ENCODE results near the gene DAPK1.
A peak's percentile ranks its signal among the peaks of the same experiment; 100 is the strongest.

Gene DAPK1

DNA sequence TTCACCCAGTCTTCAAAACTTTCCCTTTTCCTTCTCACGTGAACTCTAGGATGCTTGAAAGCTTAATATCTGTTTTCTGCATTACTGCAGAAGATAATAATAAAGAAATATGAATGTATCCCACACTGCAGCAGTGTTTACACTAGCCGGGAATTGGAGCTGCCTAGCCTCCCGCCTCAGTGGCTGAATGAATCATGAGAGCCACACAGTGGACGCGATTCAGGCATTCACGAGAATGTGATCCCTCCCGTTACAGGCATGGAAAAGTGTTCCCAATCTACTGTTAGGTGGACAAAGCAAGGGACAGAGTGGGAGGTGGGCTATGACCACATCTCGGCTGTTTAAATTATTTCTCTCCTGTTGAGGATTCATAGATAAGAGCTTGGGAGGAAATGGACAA, 158.8 kb downstream of the DAPK1 start:
- H3K4ac ChIP-seq (ENCODE audit: low read depth, low read length), result no peak overlapping the region
- H3K27me3 ChIP-seq (ENCODE audit: insufficient read depth, low read length), result no peaks in the 10 kb centered on the region
- H4K91ac ChIP-seq (ENCODE audit: low read depth, low read length), result no peak overlapping the region
- H3K4me2 ChIP-seq (ENCODE audit: low read length), result no peak overlapping the region
- H3K9me3 ChIP-seq (ENCODE audit: insufficient read depth, low read depth, low read length), result peaks cover under 1% of the 10 kb centered on the region
- H2BK5ac ChIP-seq (ENCODE audit: low read depth, low read length, poor library complexity), result no peak overlapping the region
- H4K8ac ChIP-seq (ENCODE audit: low read depth, low read length), result no peak overlapping the region
- DNase-seq, result no peak
- no peak overlapping the region for H3K27ac ChIP-seq (ENCODE audit: low read depth, low read length)
- H2BK12ac ChIP-seq (ENCODE audit: low read length), result no peak overlapping the region
- H3K9ac ChIP-seq (ENCODE audit: low read length), result no peak overlapping the region
- H3K36me3 ChIP-seq (ENCODE audit: control insufficient read depth in 1 of 2, insufficient read depth in 2 of 2, low read length in 2 of 2), result peaks cover 22 to 28% of the 10 kb centered on the region in 2 experiments
- H3K14ac ChIP-seq (ENCODE audit: low read length), result no peak overlapping the region
- H3K4me1 ChIP-seq (ENCODE audit: control insufficient read depth in 1 of 2, insufficient read depth in 2 of 2, low read length in 2 of 2), result peaks cover 5 to 9% of the 10 kb centered on the region in 2 experiments
- no peak overlapping the region for H3K23ac ChIP-seq (ENCODE audit: low read length)
- no peak overlapping the region for H2BK120ac ChIP-seq (ENCODE audit: insufficient read depth, low read length, poor library complexity)
- no peaks in the 10 kb centered on the region for H3K79me1 ChIP-seq (ENCODE audit: low read length)
- H4K12ac ChIP-seq (ENCODE audit: low read depth, low read length), result no peak overlapping the region
- H2AK5ac ChIP-seq (ENCODE audit: low read length), result no peak overlapping the region
- no CpG with 5 or more reads among the region's 8 CpGs for WGBS (ENCODE audit: extremely low coverage, insufficient coverage, insufficient read length)
- H3K18ac ChIP-seq (ENCODE audit: low read length), result no peak overlapping the region
- no peak overlapping the region for H2AFZ ChIP-seq (ENCODE audit: insufficient read depth, low read length, poor library complexity)
- H3K4me3 ChIP-seq (ENCODE audit: low read depth, low read length), result no peak overlapping the region
- no peaks in the 10 kb centered on the region for H3K79me2 ChIP-seq (ENCODE audit: control insufficient read depth, insufficient read depth, low read length, poor library complexity)

DNA sequence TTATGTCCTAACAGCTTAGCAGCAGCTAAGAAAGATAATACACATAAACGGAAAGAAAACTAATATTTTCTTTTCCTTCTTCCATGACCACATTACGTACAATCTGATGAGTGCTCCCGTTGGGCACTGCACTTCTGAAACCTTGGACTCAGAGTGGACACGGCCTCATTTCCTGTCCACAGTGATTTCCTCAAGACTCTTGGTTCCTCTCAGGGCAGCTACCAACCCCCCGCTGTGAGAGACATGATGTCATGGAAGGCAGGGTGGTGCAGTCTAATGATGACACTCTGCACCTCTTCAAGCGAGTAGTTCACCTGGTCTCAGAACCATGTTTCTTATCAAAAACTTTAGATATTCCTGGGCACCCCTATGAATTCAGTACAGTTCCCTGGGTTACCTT, 159.5 kb downstream of the DAPK1 start:
- H3K27me3 ChIP-seq (ENCODE audit: insufficient read depth, low read length), result no peaks in the 10 kb centered on the region
- H3K23ac ChIP-seq (ENCODE audit: low read length), result no peak overlapping the region
- no peak overlapping the region for H3K4me2 ChIP-seq (ENCODE audit: low read length)
- H4K12ac ChIP-seq (ENCODE audit: low read depth, low read length), result no peak overlapping the region
- peaks cover 5 to 9% of the 10 kb centered on the region in 2 experiments for H3K4me1 ChIP-seq (ENCODE audit: control insufficient read depth in 1 of 2, insufficient read depth in 2 of 2, low read length in 2 of 2)
- no peaks in the 10 kb centered on the region for H3K9me3 ChIP-seq (ENCODE audit: insufficient read depth, low read depth, low read length)
- H4K8ac ChIP-seq (ENCODE audit: low read depth, low read length), result no peak overlapping the region
- no peak overlapping the region for H2AK5ac ChIP-seq (ENCODE audit: low read length)
- H4K91ac ChIP-seq (ENCODE audit: low read depth, low read length), result no peak overlapping the region
- peaks cover 20 to 25% of the 10 kb centered on the region in 2 experiments for H3K36me3 ChIP-seq (ENCODE audit: control insufficient read depth in 1 of 2, insufficient read depth in 2 of 2, low read length in 2 of 2)
- H3K14ac ChIP-seq (ENCODE audit: low read length), result no peak overlapping the region
- H3K4me3 ChIP-seq (ENCODE audit: low read depth, low read length), result no peak overlapping the region
- H3K27ac ChIP-seq (ENCODE audit: low read depth, low read length), result no peak overlapping the region
- no peak overlapping the region for H2BK120ac ChIP-seq (ENCODE audit: insufficient read depth, low read length, poor library complexity)
- no peak overlapping the region for H2AFZ ChIP-seq (ENCODE audit: insufficient read depth, low read length, poor library complexity)
- H3K79me1 ChIP-seq (ENCODE audit: low read length), result no peaks in the 10 kb centered on the region
- no peak overlapping the region for H2BK5ac ChIP-seq (ENCODE audit: low read depth, low read length, poor library complexity)
- WGBS (ENCODE audit: extremely low coverage, insufficient coverage, insufficient read length), result no CpG with 5 or more reads among the region's 6 CpGs
- no peak for DNase-seq
- H3K9ac ChIP-seq (ENCODE audit: low read length), result no peak overlapping the region
- H2BK12ac ChIP-seq (ENCODE audit: low read length), result no peak overlapping the region
- no peak overlapping the region for H3K18ac ChIP-seq (ENCODE audit: low read length)
- H3K4ac ChIP-seq (ENCODE audit: low read depth, low read length), result no peak overlapping the region
- H3K79me2 ChIP-seq (ENCODE audit: control insufficient read depth, insufficient read depth, low read length, poor library complexity), result no peaks in the 10 kb centered on the region

DNA sequence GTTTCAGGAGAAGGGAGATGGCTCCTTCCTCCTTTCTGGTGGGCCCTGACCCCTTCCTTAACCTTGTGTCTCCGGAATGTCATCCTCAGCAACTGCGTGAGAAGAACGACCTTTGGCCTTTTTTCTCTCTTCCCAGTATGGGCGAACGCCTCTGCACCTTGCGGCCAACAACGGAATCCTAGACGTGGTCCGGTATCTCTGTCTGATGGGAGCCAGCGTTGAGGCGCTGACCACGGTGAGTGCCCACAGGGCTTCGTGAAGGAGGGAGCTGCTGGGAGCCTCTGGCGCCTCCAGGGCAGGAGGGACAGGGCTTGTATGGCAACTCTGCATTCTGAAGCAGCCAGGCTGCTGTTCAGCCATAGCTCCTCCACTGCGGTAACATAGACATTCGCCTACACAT, 160.2 kb downstream of the DAPK1 start:
- no peak for DNase-seq
- Histone ChIP-seq H3K14ac (ENCODE audit: low read length) (no peak overlapping the region), H3K27me3 (ENCODE audit: insufficient read depth, low read length) (no peaks in the 10 kb centered on the region), H3K27ac (ENCODE audit: low read depth, low read length) (no peak overlapping the region), H3K9ac (ENCODE audit: low read length) (no peak overlapping the region), H2BK12ac (ENCODE audit: low read length) (no peak overlapping the region), H3K36me3 (ENCODE audit: control insufficient read depth in 1 of 2, insufficient read depth in 2 of 2, low read length in 2 of 2) (peaks cover 20 to 25% of the 10 kb centered on the region in 2 experiments), H3K4me3 (ENCODE audit: low read depth, low read length) (no peak overlapping the region), H4K8ac (ENCODE audit: low read depth, low read length) (no peak overlapping the region), H3K4ac (ENCODE audit: low read depth, low read length) (no peak overlapping the region), H3K79me2 (ENCODE audit: control insufficient read depth, insufficient read depth, low read length, poor library complexity) (no peaks in the 10 kb centered on the region), H3K4me2 (ENCODE audit: low read length) (no peak overlapping the region), H2AFZ (ENCODE audit: insufficient read depth, low read length, poor library complexity) (no peak overlapping the region), H3K18ac (ENCODE audit: low read length) (no peak overlapping the region), H2BK120ac (ENCODE audit: insufficient read depth, low read length, poor library complexity) (no peak overlapping the region), H2AK5ac (ENCODE audit: low read length) (no peak overlapping the region), H3K23ac (ENCODE audit: low read length) (no peak overlapping the region), H3K9me3 (ENCODE audit: insufficient read depth, low read depth, low read length) (no peaks in the 10 kb centered on the region), H4K91ac (ENCODE audit: low read depth, low read length) (no peak overlapping the region), H4K12ac (ENCODE audit: low read depth, low read length) (no peak overlapping the region), H3K79me1 (ENCODE audit: low read length) (no peaks in the 10 kb centered on the region), H2BK5ac (ENCODE audit: low read depth, low read length, poor library complexity) (no peak overlapping the region), H3K4me1 (ENCODE audit: control insufficient read depth in 1 of 2, insufficient read depth in 2 of 2, low read length in 2 of 2) (peaks cover 5 to 9% of the 10 kb centered on the region in 2 experiments)
- no CpG with 5 or more reads among the region's 16 CpGs for WGBS (ENCODE audit: extremely low coverage, insufficient coverage, insufficient read length)

DNA sequence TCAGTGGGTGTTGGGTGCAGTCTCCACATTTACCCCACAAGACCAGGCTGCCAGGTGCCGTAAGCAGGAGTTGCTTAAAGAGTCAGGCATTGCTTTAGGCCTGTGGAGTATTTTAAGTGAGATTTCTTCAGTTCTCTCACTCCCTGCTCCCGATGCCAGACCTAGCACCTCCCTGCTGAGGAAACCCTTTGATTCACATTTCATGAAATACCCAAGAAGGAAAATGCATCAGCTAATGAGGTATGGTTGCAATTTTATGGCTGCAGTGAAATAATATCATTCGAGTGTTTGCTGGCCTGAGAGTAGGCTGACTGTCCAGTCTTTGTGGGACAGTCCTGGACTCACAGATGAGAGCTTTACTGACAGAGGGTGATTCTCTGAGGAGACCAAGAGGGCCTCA, 160.8 kb downstream of the DAPK1 start:
- no peak overlapping the region for H4K8ac ChIP-seq (ENCODE audit: low read depth, low read length)
- H3K79me1 ChIP-seq (ENCODE audit: low read length), result no peaks in the 10 kb centered on the region
- H4K91ac ChIP-seq (ENCODE audit: low read depth, low read length), result peak overlapping the region; percentile 4
- H4K12ac ChIP-seq (ENCODE audit: low read depth, low read length), result no peak overlapping the region
- H3K9ac ChIP-seq (ENCODE audit: low read length), result no peak overlapping the region
- no peak overlapping the region for H2AK5ac ChIP-seq (ENCODE audit: low read length)
- H3K79me2 ChIP-seq (ENCODE audit: control insufficient read depth, insufficient read depth, low read length, poor library complexity), result no peaks in the 10 kb centered on the region
- no peak overlapping the region for H2AFZ ChIP-seq (ENCODE audit: insufficient read depth, low read length, poor library complexity)
- no peak overlapping the region for H3K4ac ChIP-seq (ENCODE audit: low read depth, low read length)
- H3K27ac ChIP-seq (ENCODE audit: low read depth, low read length), result no peak overlapping the region
- no peak overlapping the region for H3K4me2 ChIP-seq (ENCODE audit: low read length)
- no peak overlapping the region for H2BK12ac ChIP-seq (ENCODE audit: low read length)
- no peaks in the 10 kb centered on the region for H3K27me3 ChIP-seq (ENCODE audit: insufficient read depth, low read length)
- no peak overlapping the region for H3K14ac ChIP-seq (ENCODE audit: low read length)
- H3K36me3 ChIP-seq (ENCODE audit: control insufficient read depth in 1 of 2, insufficient read depth in 2 of 2, low read length in 2 of 2), result peaks cover 20 to 25% of the 10 kb centered on the region in 2 experiments
- no peak for DNase-seq
- no peak overlapping the region for H2BK5ac ChIP-seq (ENCODE audit: low read depth, low read length, poor library complexity)
- H3K4me3 ChIP-seq (ENCODE audit: low read depth, low read length), result no peak overlapping the region
- no CpG with 5 or more reads among the region's 3 CpGs for WGBS (ENCODE audit: extremely low coverage, insufficient coverage, insufficient read length)
- H3K9me3 ChIP-seq (ENCODE audit: insufficient read depth, low read depth, low read length), result no peaks in the 10 kb centered on the region
- H3K23ac ChIP-seq (ENCODE audit: low read length), result no peak overlapping the region
- H2BK120ac ChIP-seq (ENCODE audit: insufficient read depth, low read length, poor library complexity), result no peak overlapping the region
- H3K18ac ChIP-seq (ENCODE audit: low read length), result no peak overlapping the region
- peaks cover 5 to 9% of the 10 kb centered on the region in 2 experiments for H3K4me1 ChIP-seq (ENCODE audit: control insufficient read depth in 1 of 2, insufficient read depth in 2 of 2, low read length in 2 of 2)

Data from trophoblast cell (in vitro differentiated cells and primary cell).